Hepatic stellate cell (primary cell): Measurements from ENCODE around the gene MARCHF9.
"Not testable (repeated sequence)": the region's sequence is repeated elsewhere in the genome, so short reads cannot be mapped to it uniquely, and the experiment has no call there.

Experiments
- DNase-seq: peaks from one replicate; pipeline ENCODE4 v3.0.0; 2011; ENCODE audit warnings: low spot score

The MARCHF9 gene

DNA sequence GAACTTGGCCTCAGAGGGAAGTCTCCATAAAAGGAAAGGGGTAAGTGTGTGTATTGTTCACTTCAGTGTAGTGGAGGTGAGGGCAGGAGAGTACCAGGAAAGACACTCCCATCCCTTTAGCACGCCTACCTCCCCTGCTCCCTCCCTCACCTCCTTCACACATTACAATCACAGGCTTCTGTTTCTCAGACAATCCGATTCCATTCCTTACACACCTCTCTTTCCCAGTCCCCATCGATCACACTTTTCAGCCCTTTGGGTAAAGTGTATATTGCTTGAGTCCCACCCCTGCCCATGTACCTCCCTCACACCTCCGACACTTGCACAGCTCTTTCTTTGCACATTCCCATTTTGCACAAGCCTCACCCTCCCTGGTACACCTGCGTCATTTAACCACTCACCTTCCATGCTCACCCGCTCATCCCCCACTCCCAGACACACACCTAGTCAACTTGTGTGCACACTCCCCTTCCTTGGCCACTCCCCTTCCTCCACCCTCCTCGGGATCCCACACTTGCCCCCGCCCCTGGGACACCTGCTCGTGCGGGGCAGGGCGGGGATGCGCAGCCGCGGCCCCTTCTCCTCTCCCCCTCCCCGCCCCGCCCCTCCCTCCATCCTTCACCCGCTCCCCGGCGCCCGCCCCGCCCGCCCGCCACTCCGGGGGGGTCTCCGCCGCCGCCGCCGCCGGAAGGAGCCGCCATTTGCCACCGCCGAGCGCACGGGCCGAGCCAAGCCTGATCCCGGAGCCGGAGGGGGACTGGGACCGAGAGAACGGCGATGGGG, at the start of gene MARCHF9:
TSS of gene MARCHF9 (plus strand) at position 693 of the 783 bp plus-strand sequence. CDS start 426 bp downstream, outside the sequence.
- DNase-seq, result no peak

GRCh38 chr12:57707250-57707649, 47.7 kb upstream of the MARCHF9 start:
- no peak for DNase-seq

DNA sequence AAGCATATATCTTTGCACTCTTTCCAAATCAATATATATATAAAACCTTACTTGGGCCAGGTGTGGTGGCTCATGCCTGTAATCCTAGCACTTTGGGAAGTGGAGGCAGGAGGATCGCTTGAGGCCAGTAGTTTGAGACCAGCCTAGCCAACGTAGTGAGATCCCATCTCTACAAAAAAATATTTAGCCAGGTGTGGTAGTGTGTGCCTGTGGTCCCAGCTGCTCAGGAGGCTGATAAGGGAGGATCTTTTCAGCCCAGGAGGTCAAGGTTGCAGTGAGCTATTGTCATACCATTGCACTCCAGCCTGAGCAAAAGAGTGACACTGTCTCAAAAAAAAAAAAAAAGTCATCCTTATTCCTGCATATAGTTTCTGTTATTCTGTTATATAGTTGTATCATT, 46.6 kb upstream of the MARCHF9 start:
- no peak for DNase-seq

DNA sequence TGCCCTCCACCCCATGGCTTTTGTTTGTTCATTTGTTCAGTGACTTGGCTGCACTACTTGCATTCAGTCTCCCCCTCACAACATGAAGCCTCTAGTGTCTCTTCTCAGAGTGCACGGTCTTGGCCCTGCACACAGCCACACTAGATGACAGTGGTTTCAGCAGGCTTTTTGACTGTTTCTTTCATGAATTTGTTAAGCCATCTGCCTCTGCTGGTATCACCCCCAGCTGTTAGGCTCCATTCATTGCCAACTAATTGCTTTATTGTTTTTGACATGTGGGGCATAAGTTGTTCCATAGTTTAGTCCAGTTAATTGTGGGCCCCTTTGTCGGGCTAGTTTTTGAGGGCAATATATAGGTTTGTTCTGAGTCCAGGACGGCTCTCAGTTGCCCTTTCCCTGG, 42.2 kb upstream of the MARCHF9 start:
- DNase-seq, result no peak

GRCh38 chr12:57713209-57713608, 41.7 kb upstream of the MARCHF9 start:
- no peak for DNase-seq

GRCh38 chr12:57715036-57715748, 39.7 kb upstream of the MARCHF9 start:
- DNase-seq, result not testable (repeated sequence)

DNA sequence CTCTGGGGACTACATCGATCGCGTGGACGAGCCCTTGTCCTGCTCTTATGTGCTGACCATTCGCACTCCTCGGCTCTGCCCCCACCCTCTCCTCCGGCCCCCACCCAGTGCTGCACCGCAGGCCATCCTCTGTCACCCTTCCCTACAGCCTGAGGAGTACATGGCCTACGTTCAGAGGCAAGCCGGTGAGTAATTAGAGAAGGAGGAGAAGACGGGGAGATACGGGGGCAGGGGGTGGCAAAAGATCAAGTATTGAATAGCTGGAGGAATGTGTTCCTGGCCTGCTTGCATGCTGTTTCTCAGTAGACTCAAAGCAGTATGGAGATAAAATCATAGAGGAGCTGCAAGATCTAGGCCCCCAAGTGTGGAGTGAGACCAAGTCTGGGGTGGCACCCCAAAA, 39.1 kb upstream of the MARCHF9 start:
- no peak for DNase-seq

DNA sequence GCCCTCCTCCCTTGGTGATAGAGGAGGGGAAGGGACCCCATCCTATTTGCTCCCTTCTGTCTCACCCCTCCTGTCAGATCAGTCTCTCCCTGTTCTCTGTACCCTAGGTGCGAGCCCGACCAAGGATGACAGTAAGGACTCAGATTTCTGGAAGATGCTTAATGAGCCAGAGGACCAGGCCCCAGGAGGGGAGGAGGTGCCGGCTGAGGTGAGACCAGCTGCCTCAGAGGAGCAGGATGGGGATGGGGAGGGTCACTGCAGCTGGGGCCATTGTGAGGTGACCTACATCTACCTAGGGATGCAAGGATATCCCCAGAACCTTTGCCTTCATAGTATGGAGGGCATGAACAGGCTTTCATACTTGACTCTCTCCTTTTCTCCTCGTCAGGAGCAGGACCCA, 38.6 kb upstream of the MARCHF9 start:
- DNase-seq, result no peak

GRCh38 chr12:57717131-57717530, 37.8 kb upstream of the MARCHF9 start:
- no peak for DNase-seq

GRCh38 chr12:57717846-57718640, 36.9 kb upstream of the MARCHF9 start:
- DNase-seq, result no peak

- DNase-seq, result no peak
Observed at GRCh38 chr12:57718641-57719528, 36.0 kb upstream of the MARCHF9 start.

GRCh38 chr12:57719777-57720605, 34.9 kb upstream of the MARCHF9 start:
- no peak for DNase-seq

DNA sequence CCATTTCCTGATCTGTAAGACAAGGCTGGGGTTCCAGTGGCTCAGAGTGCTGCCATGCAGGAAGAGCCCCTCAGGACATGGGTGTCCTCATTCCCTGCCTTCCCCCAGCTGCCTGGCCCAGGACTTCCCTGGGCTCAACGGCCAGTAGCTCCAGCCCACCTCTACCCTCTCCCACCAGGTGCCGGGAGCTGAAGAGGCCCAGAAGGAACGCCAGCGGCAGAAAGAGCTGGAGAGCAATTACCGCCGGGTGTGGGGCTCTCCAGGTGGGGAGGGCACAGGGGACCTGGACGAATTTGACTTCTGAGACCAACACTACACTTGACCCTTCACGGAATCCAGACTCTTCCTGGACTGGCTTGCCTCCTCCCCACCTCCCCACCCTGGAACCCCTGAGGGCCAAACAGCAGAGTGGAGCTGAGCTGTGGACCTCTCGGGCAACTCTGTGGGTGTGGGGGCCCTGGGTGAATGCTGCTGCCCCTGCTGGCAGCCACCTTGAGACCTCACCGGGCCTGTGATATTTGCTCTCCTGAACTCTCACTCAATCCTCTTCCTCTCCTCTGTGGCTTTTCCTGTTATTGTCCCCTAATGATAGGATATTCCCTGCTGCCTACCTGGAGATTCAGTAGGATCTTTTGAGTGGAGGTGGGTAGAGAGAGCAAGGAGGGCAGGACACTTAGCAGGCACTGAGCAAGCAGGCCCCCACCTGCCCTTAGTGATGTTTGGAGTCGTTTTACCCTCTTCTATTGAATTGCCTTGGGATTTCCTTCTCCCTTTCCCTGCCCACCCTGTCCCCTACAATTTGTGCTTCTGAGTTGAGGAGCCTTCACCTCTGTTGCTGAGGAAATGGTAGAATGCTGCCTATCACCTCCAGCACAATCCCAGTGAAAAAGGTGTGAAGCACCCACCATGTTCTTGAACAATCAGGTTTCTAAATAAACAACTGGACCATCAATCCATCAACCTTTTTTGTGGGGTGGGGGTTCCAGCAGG, 34.0 kb upstream of the MARCHF9 start:
- no peak for DNase-seq

- DNase-seq, result not testable (repeated sequence)
Observed at GRCh38 chr12:57721846-57722608, 32.9 kb upstream of the MARCHF9 start.

DNA sequence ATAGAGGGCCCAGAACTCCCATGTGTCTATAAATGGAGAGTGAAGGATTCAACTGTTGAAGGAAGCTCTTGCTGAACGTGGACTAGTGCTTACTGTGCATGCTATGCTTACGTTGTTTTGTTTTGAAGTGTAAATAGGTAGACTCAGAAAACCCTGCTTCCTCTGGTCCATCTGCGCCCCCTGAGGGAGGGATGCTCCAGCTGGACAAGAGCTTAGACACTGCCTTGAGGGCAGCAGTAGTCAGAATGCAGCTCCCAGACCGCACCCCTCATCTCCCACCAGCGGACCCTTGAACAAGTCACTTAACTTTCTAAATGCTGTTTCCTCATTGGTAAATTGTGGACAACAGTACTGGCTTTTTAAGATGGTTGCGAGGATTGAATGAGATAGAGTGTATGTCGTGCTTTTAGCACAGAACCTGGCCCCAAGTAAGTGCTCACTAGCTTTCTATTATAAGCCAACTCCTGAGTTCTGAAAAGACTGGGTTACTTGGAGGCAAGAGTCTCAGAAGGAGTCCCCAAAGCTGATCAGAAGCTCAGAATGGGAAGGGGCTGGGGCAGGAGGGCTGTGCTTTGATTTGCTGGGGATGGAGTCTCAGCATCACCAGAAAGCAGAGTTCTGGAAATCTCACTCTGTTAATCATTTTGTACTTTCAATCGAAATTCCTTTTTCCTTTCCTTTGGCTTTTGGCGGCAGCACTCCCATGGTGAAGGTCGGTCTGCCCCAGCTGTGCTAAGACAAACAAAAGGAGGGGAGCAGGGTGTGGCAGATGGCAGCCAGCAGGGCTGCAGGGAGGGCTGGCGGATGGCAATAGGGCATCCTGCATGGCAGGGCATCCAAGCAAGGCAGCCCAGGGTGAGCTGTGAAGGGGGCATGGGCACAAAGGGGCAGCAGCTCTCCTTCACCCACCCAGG, 31.9 kb upstream of the MARCHF9 start:
- no peak for DNase-seq

DNA sequence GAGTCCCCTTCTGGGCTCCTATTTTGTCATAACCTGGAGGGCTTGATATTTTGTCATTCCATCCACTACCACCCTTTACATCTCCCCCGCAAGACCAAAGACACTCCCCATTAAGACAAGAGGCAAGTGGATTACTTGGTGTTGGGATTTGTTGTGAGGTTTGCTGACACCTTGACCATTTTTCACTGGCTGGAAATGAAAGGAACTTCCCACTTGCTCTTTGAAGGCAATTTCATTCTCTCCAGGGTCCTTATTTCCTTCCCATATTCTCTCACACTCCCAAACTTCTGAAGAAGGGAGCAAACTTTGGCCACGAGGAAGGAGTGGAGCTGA, 31.3 kb upstream of the MARCHF9 start:
- DNase-seq, result no peak

DNA sequence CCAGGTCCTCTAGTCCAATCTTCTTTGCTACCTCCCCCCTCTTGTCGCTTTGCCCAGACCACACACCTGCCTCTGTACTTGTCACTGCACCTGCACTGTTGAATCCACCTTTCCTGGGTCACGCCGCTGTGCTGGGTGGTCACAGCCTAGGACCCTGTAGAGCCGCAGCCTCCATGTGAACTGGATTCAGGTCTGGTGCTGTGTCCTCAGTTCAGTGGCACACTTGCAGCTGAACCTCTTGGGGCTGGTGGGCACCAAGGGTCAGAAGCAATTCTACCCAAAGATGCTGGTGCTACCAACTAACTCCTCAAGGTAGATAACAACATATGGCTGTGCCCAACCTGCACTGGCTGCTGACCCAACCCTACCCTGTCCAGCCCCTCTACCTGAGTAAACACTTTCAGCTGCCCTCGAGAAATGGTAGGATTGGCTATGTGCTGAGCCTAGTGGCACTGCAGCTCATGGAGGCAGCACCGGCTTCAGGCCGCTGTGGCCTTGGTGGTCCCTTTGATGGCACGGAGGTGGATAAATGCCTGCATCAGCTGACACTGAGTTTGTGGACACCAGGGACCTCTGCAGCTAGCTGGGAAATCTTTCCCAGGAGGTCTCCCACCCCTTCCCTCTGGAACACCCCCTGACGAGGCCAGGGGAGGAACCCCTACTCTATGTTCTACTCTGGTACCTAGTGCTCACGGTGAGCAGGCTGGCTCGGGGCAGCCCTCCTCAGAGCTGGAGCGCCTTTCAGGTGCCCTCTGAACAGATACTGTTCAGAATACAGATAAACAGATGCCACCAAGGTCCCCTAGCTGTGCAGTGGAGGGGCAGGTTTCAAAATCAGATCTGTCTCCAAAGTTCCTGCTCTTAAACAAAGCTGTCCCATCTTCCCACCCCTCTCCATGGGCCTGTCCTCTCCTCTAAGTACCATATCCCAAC, 30.6 kb upstream of the MARCHF9 start:
- no peak for DNase-seq
